Hypothalamus (tissue), 51 donors: ENCODE data around the gene AMOTL1.

Source experiments
- DNase-seq, 51 donors: peaks; one replicate each; lab custom pipeline; 2025; lab: John Stamatoyannopoulos, UW

Gene AMOTL1

GRCh38 chr11:94868468-94868867, 100.3 kb downstream of the AMOTL1 start:
- no peak for DNase-seq

- no peak for DNase-seq
These were observed 101.0 kb downstream of the AMOTL1 start for GRCh38 chr11:94869186-94869585.

GRCh38 chr11:94870422-94870821, 102.3 kb downstream of the AMOTL1 start:
- DNase-seq, result no peak

GRCh38 chr11:94871491-94872185, 103.5 kb downstream of the AMOTL1 start:
- no peak for DNase-seq

GRCh38 chr11:94873916-94874540, 105.9 kb downstream of the AMOTL1 start:
- DNase-seq, result no peak

GRCh38 chr11:94876222-94876621, 108.1 kb downstream of the AMOTL1 start:
- DNase-seq, result no peak

- DNase-seq, result peak in 33 of 51 donors; percentile 6 to 70 (median 30)
These were observed 108.7 kb downstream of the AMOTL1 start for GRCh38 chr11:94876645-94877442.

GRCh38 chr11:94877443-94878200, 109.5 kb downstream of the AMOTL1 start:
- no peak for DNase-seq

- DNase-seq, result no peak
These were observed 110.8 kb downstream of the AMOTL1 start for GRCh38 chr11:94879006-94879405.

- no peak for DNase-seq
These were observed 112.1 kb downstream of the AMOTL1 start for GRCh38 chr11:94880216-94880615.

- no peak for DNase-seq
These were observed 114.8 kb downstream of the AMOTL1 start for GRCh38 chr11:94882931-94883330.

GRCh38 chr11:94883878-94884277, 115.7 kb downstream of the AMOTL1 start:
- DNase-seq, result no peak

- no peak for DNase-seq
These were observed 116.2 kb downstream of the AMOTL1 start for GRCh38 chr11:94884376-94884775.

- DNase-seq, result no peak
These were observed 117.0 kb downstream of the AMOTL1 start for GRCh38 chr11:94885133-94885532.

GRCh38 chr11:94885581-94885980, 117.4 kb downstream of the AMOTL1 start:
- no peak for DNase-seq

- DNase-seq, result no peak
These were observed 120.0 kb downstream of the AMOTL1 start for GRCh38 chr11:94888204-94888603.

- no peak for DNase-seq
These were observed 127.3 kb downstream of the AMOTL1 start for GRCh38 chr11:94895451-94895850.

GRCh38 chr11:94895971-94896370, 127.8 kb downstream of the AMOTL1 start:
- DNase-seq, result no peak

GRCh38 chr11:94897330-94897768, 129.2 kb downstream of the AMOTL1 start:
- DNase-seq, result peak in 22 of 51 donors; percentile 6 to 61 (median 26)

GRCh38 chr11:94907226-94907625, 139.1 kb downstream of the AMOTL1 start:
- DNase-seq, result no peak

GRCh38 chr11:94909371-94909820, 141.2 kb downstream of the AMOTL1 start:
- no peak for DNase-seq
